SU-DHL-6 (cell line): ENCODE results near the gene IFT25.

Experiments used
- H2AFZ ChIP-seq: fragments of 200-600 bp; sonication (generic); 2 replicates; pipeline ENCODE4 v1.6.1; 2014; ENCODE audit warnings: low read depth, mild to moderate bottlenecking, moderate library complexity, mixed read lengths, antibody characterized with exemption, low read length; ENCODE audit not compliant: severe bottlenecking
- H3F3A ChIP-seq: fragments of 200-600 bp; shearing (Covaris generic); 2 replicates; pipeline ENCODE4 v1.6.0; 2016; ENCODE audit warnings: antibody characterized with exemption, mild to moderate bottlenecking; ENCODE audit not compliant: insufficient read depth
- H3K27ac ChIP-seq: fragments of 200-600 bp; sonication (generic); 2 replicates; pipeline ENCODE4 v1.5.1; 2016; ENCODE audit warnings: low read depth, mild to moderate bottlenecking, low read length, moderate library complexity, mixed read lengths
- H3K27me3 ChIP-seq: fragments of 200-600 bp; sonication (generic), shearing (Covaris generic); 2 replicates; pipeline ENCODE4 v1.6.0; 2014; ENCODE audit warnings: mild to moderate bottlenecking, low read length
- H3K36me3 ChIP-seq: fragments of 200-600 bp; sonication (generic); 2 replicates; pipeline ENCODE4 v1.6.1; 2014; ENCODE audit warnings: mild to moderate bottlenecking, low read length, mixed read lengths
- H3K4me2 ChIP-seq: fragments of 300-600, 200-600 bp; shearing (Covaris generic), sonication (generic); 2 replicates; pipeline ENCODE4 v1.6.0; 2014; ENCODE audit warnings: low read length, low read depth, mild to moderate bottlenecking; ENCODE audit not compliant: poor library complexity, severe bottlenecking
- H3K4me3 ChIP-seq: fragments of 200-600 bp; sonication (generic); 2 replicates; pipeline ENCODE4 v1.5.1; 2014; ENCODE audit warnings: antibody characterized with exemption, low read length, mild to moderate bottlenecking, mixed read lengths; ENCODE audit not compliant: insufficient read depth, poor library complexity, severe bottlenecking
- H3K79me2 ChIP-seq: fragments of 200-600 bp; sonication (generic); 2 replicates; pipeline ENCODE4 v1.6.1; 2014; ENCODE audit warnings: mild to moderate bottlenecking, low read length, moderate library complexity; ENCODE audit not compliant: insufficient read depth
- H3K9ac ChIP-seq: fragments of 200-600 bp; sonication (generic); 2 replicates; pipeline ENCODE4 v1.7.0; 2014; ENCODE audit warnings: mild to moderate bottlenecking, low read length
- H3K9me2 ChIP-seq: fragments of 200-600 bp; sonication (generic); replicated peaks from 2 replicates; pipeline ENCODE4 v1.6.1; 2014; ENCODE audit warnings: low read length; ENCODE audit not compliant: insufficient read depth
- H3K9me3 ChIP-seq: fragments of 200-600 bp; sonication (generic); 2 replicates; pipeline ENCODE4 v1.6.1; 2014; ENCODE audit warnings: low read length, mixed read lengths; ENCODE audit not compliant: insufficient read depth
- H4K20me1 ChIP-seq: fragments of 200-600 bp; sonication (generic); 2 replicates; pipeline ENCODE4 v1.6.1; 2014; ENCODE audit warnings: low read depth, mild to moderate bottlenecking, antibody characterized with exemption, low read length, moderate library complexity, mixed read lengths
- EZH2phosphoT487 ChIP-seq: fragments of 200-600 bp; sonication (generic), shearing (Covaris generic); conservative IDR thresholded peaks from 2 replicates; pipeline ENCODE4 v1.6.1; 2018; ENCODE audit warnings: mild to moderate bottlenecking, antibody characterized with exemption, low read length, moderate library complexity, mixed read lengths
- TF ChIP-seq, protein P1 (sequence below): fragments of 200-600 bp; sonication (generic); IDR thresholded peaks from one replicate; pipeline ENCODE4 v1.5.1; 2017; ENCODE audit warnings: antibody characterized with exemption, mild to moderate bottlenecking, low read length, moderate library complexity; ENCODE audit not compliant: insufficient read depth, poor library complexity, severe bottlenecking

The IFT25 gene

DNA sequence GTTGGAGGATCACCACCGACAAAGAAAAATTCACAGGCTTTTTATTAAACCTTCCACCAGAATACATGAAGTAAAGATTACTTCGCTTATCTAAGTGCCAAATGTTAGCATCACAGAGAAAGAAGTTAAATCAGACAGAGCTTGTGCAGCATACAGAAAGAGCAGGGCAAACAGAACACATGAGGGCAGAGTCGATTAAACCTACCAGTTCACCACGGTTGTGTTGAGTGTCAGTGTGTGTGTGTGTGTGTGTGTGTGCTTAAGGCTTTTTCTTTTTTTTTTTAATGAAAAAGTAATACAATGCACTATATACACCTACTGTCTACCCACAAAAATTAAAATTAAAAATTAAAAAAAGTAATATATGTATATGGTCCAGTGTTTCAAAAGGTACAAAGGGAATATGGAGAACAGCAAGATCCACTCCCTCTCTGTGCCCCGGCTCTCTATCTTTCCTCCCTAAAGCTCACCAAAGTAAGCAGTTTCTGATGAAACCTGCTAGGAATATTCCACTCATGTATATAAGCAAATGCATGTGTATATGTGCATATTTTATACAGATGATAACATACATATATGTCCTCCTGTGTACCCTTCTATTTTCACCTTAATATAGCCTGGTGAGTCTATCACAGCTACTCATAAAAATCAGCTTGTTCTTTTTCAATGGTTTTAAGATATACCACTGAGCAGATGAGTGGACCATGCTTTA, 73.6 kb downstream of the IFT25 start:
- no peaks in the 10 kb centered on the region for H3K79me2 ChIP-seq
- no peak for TF ChIP-seq EZH2phosphoT487
- TF ChIP-seq, protein P1, sequence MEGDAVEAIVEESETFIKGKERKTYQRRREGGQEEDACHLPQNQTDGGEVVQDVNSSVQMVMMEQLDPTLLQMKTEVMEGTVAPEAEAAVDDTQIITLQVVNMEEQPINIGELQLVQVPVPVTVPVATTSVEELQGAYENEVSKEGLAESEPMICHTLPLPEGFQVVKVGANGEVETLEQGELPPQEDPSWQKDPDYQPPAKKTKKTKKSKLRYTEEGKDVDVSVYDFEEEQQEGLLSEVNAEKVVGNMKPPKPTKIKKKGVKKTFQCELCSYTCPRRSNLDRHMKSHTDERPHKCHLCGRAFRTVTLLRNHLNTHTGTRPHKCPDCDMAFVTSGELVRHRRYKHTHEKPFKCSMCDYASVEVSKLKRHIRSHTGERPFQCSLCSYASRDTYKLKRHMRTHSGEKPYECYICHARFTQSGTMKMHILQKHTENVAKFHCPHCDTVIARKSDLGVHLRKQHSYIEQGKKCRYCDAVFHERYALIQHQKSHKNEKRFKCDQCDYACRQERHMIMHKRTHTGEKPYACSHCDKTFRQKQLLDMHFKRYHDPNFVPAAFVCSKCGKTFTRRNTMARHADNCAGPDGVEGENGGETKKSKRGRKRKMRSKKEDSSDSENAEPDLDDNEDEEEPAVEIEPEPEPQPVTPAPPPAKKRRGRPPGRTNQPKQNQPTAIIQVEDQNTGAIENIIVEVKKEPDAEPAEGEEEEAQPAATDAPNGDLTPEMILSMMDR: no peak
- H3K9me2 ChIP-seq: no peaks in the 10 kb centered on the region
- H3K4me2 ChIP-seq: no peak overlapping the region
- no peak overlapping the region for H3K4me3 ChIP-seq
- H3K27me3 ChIP-seq: no peaks in the 10 kb centered on the region
- H3K27ac ChIP-seq: no peak overlapping the region
- H2AFZ ChIP-seq: no peak overlapping the region
- H3F3A ChIP-seq: 0 out of 2 replicates have a peak, but pooled peaks cover 6% of the 10 kb centered on the region
- H3K9ac ChIP-seq: no peak overlapping the region
- no peaks in the 10 kb centered on the region for H3K36me3 ChIP-seq
- no peaks in the 10 kb centered on the region for H3K9me3 ChIP-seq
- H4K20me1 ChIP-seq: no peaks in the 10 kb centered on the region
